H9 (cell line): Measurements from ENCODE around the gene FRS3. TPM values are rescaled to one million over a fixed set of nuclear protein-coding genes. Genes with fewer than 3 reads are reported as not detected.

Experiments
- DNase-seq: peaks from one replicate; pipeline ENCODE4 v3.0.0-alpha.2; 2017
- H2AFZ ChIP-seq: one replicate; pipeline ENCODE4 v1.6.1; 2013; ENCODE audit warnings: mild to moderate bottlenecking, low read length, control low read depth, moderate library complexity
- H2AK5ac ChIP-seq: 2 replicates; pipeline ENCODE4 v1.6.1; 2013; ENCODE audit warnings: low read length, control low read depth, mixed read lengths; ENCODE audit not compliant: insufficient read length
- H2BK120ac ChIP-seq: one replicate; pipeline ENCODE4 v1.6.1; 2013; ENCODE audit warnings: low read depth, mild to moderate bottlenecking, low read length, control low read depth, inconsistent platforms; ENCODE audit not compliant: poor library complexity, severe bottlenecking
- H2BK12ac ChIP-seq: 2 replicates; pipeline ENCODE4 v1.6.1; 2013; ENCODE audit warnings: low read length, control low read depth, mixed read lengths, low read depth; ENCODE audit not compliant: insufficient read length
- H2BK15ac ChIP-seq: 2 replicates; pipeline ENCODE4 v1.6.1; 2013; ENCODE audit warnings: low read depth, low read length, control low read depth
- H2BK20ac ChIP-seq: one replicate; pipeline ENCODE4 v1.6.1; 2013; ENCODE audit warnings: low read depth, mild to moderate bottlenecking, low read length, control low read depth, inconsistent platforms; ENCODE audit not compliant: poor library complexity, severe bottlenecking
- H2BK5ac ChIP-seq: 2 replicates; pipeline ENCODE4 v1.6.1; 2013; ENCODE audit warnings: low read length, control low read depth, mixed read lengths; ENCODE audit not compliant: insufficient read length
- H3K14ac ChIP-seq: 2 replicates; pipeline ENCODE4 v1.6.1; 2013; ENCODE audit warnings: low read length, control low read depth; ENCODE audit not compliant: insufficient read depth
- H3K18ac ChIP-seq: 2 replicates; pipeline ENCODE4 v1.6.1; 2013; ENCODE audit warnings: low read depth, mild to moderate bottlenecking, mixed read lengths, low read length, control low read depth; ENCODE audit not compliant: insufficient read length
- H3K23ac ChIP-seq: 2 replicates; pipeline ENCODE4 v1.6.1; 2013; ENCODE audit warnings: low read length, control low read depth, mixed read lengths, low read depth; ENCODE audit not compliant: insufficient read length
- H3K23me2 ChIP-seq: 2 replicates; pipeline ENCODE4 v1.6.1; 2013; ENCODE audit warnings: low read depth, mild to moderate bottlenecking, mixed read lengths, low read length, control low read depth; ENCODE audit not compliant: insufficient read length, poor library complexity, severe bottlenecking
- H3K27ac ChIP-seq: 2 replicates; pipeline ENCODE4 v1.5.1; 2013; ENCODE audit warnings: low read length, control low read depth, mixed read lengths, low read depth; ENCODE audit not compliant: insufficient read length
- H3K27me3 ChIP-seq: 2 replicates; pipeline ENCODE4 v1.6.1; 2013; ENCODE audit warnings: low read length, control low read depth, inconsistent platforms; ENCODE audit not compliant: insufficient read depth
- H3K4ac ChIP-seq: 2 replicates; pipeline ENCODE4 v1.6.1; 2013; ENCODE audit warnings: low read depth, mild to moderate bottlenecking, control low read depth, inconsistent platforms, low read length, moderate library complexity
- H3K4me1 ChIP-seq: 2 replicates; pipeline ENCODE4 v1.6.1; 2013; ENCODE audit warnings: low read length, control low read depth, inconsistent platforms; ENCODE audit not compliant: insufficient read depth
- H3K4me2 ChIP-seq: 2 replicates; pipeline ENCODE4 v1.6.1; 2013; ENCODE audit warnings: low read length, control low read depth, mixed read lengths; ENCODE audit not compliant: insufficient read length, insufficient read depth
- H3K56ac ChIP-seq: 2 replicates; pipeline ENCODE4 v1.6.1; 2013; ENCODE audit warnings: low read depth, mild to moderate bottlenecking, mixed read lengths, low read length, control low read depth; ENCODE audit not compliant: insufficient read length
- H3K79me1 ChIP-seq: 2 replicates; pipeline ENCODE4 v1.6.1; 2013; ENCODE audit warnings: low read depth, mild to moderate bottlenecking, moderate library complexity, low read length, control low read depth, inconsistent platforms; ENCODE audit not compliant: insufficient read depth, poor library complexity, severe bottlenecking
- H3K79me2 ChIP-seq: 2 replicates; pipeline ENCODE4 v1.6.1; 2013; ENCODE audit warnings: low read length, control low read depth, inconsistent platforms; ENCODE audit not compliant: insufficient read depth
- H3K9ac ChIP-seq: 2 replicates; pipeline ENCODE4 v1.6.1; 2013; ENCODE audit warnings: low read length, control low read depth, mixed read lengths; ENCODE audit not compliant: insufficient read length; ENCODE audit errors: extremely low read depth
- H3K9me3 ChIP-seq: one replicate; pipeline ENCODE4 v1.6.1; 2013; ENCODE audit warnings: low read depth, low read length, inconsistent platforms; ENCODE audit not compliant: control insufficient read depth
- H3T11ph ChIP-seq: one replicate; pipeline ENCODE4 v1.6.1; 2013; ENCODE audit warnings: mild to moderate bottlenecking, low read length, control low read depth, inconsistent platforms
- H4K20me1 ChIP-seq: one replicate; pipeline ENCODE4 v1.6.1; 2013; ENCODE audit not compliant: control insufficient read depth, insufficient read length, insufficient read depth
- H4K5ac ChIP-seq: 2 replicates; pipeline ENCODE4 v1.6.1; 2013; ENCODE audit warnings: low read depth, mild to moderate bottlenecking, mixed read lengths, low read length, control low read depth; ENCODE audit not compliant: insufficient read length
- H4K8ac ChIP-seq: replicated peaks from 2 replicates; pipeline ENCODE4 v1.6.1; 2013; ENCODE audit warnings: low read length, control low read depth, mixed read lengths, low read depth; ENCODE audit not compliant: insufficient read length
- H4K91ac ChIP-seq: 2 replicates; pipeline ENCODE4 v1.6.1; 2013; ENCODE audit warnings: low read depth, mild to moderate bottlenecking, moderate library complexity, mixed read lengths, low read length, control low read depth; ENCODE audit not compliant: insufficient read length
- H3K27ac Mint-ChIP-seq, 3 experiments: 2 replicates in 2 of 3; 3 replicates in 1 of 3; pipeline ENCODE4 v1.8.0; 2020 to 2021; ENCODE audit warnings: mixed read lengths in 3 of 3, mild to moderate bottlenecking in 1 of 3, moderate library complexity in 1 of 3
- H3K27me3 Mint-ChIP-seq: 2 replicates; pipeline ENCODE4 v1.8.0; 2021; ENCODE audit warnings: low read depth, mild to moderate bottlenecking, moderate library complexity, mixed read lengths
- H3K36me3 Mint-ChIP-seq, 3 experiments: 2 replicates in 2 of 3; 3 replicates in 1 of 3; pipeline ENCODE4 v1.8.0; 2020 to 2021; ENCODE audit warnings: low read depth in 3 of 3, mixed read lengths in 3 of 3; ENCODE audit not compliant: insufficient read depth in 1 of 3
- H3K4me1 Mint-ChIP-seq, 2 experiments: 2 replicates each; pipeline ENCODE4 v1.8.0; 2020; ENCODE audit warnings: mixed read lengths in 2 of 2
- H3K4me3 Mint-ChIP-seq, 2 experiments: 2 replicates in 1 of 2; 3 replicates in 1 of 2; pipeline ENCODE4 v1.8.0; 2020 to 2021; ENCODE audit warnings: mild to moderate bottlenecking in 2 of 2, mixed read lengths in 2 of 2, moderate library complexity in 1 of 2
- H3K9me3 Mint-ChIP-seq, 2 experiments: 2 replicates in 1 of 2; 3 replicates in 1 of 2; pipeline ENCODE4 v1.8.0; 2020; ENCODE audit warnings: mild to moderate bottlenecking in 2 of 2, mixed read lengths in 2 of 2, moderate library complexity in 1 of 2
- WGBS: extraction: QIAGEN DNeasy Blood & Tissue Kit; methylation state at CpG from one replicate; pipeline ENCODE4 v1.1.7; 2013; ENCODE audit warnings: missing lambda C conversion rate, low lambda C conversion rate, mixed read lengths; ENCODE audit not compliant: insufficient read length; ENCODE audit errors: extremely low coverage; 5-methylcytosine and 5-hydroxymethylcytosine counted together
- total RNA-seq: library from RNA; stranded (reverse); gene quantifications from 2 replicates; pipeline ENCODE4 v1.2.1, GENCODE V29; 2021
- TF ChIP-seq, protein P1 (sequence below): fragments of 200-600 bp; sonication (generic); conservative IDR thresholded peaks from 3 replicates; pipeline ENCODE4 v1.8.0; 2021; ENCODE audit warnings: antibody characterized with exemption, mild to moderate bottlenecking

Gene FRS3
- total RNA-seq, 1 experiment from 2014 or later = 4.8 TPM

DNA sequence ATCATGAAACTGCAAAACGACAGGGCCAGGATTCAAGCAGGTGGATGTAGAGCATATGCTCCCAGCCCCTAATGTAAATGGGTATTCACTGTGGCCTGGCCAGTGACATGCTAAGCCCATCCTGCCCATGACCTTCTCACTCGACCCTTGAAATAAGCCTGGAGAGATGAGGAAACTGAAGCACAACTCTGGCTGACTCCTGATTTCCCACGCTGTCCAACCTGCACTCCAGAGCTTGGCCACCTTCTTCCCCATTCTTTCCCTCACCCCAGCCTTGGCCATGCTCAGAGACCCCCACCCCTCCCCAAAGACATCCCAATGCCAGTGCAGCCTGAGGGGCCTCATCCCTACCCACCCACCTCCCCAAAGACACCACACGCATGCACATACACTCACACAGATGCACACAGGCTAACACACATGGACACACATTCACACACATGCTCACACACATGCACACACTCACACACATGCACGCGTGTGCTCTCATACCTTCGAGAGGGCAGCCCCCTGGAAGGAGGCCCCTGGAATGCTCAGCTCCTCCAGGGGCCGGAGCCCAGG, 56.7 kb downstream of the FRS3 start:
- H3K4me1 ChIP-seq = no peaks in the 10 kb centered on the region
- no peak overlapping the region for H3K56ac ChIP-seq
- H3K27me3 ChIP-seq = no peaks in the 10 kb centered on the region
- TF ChIP-seq, protein P1, sequence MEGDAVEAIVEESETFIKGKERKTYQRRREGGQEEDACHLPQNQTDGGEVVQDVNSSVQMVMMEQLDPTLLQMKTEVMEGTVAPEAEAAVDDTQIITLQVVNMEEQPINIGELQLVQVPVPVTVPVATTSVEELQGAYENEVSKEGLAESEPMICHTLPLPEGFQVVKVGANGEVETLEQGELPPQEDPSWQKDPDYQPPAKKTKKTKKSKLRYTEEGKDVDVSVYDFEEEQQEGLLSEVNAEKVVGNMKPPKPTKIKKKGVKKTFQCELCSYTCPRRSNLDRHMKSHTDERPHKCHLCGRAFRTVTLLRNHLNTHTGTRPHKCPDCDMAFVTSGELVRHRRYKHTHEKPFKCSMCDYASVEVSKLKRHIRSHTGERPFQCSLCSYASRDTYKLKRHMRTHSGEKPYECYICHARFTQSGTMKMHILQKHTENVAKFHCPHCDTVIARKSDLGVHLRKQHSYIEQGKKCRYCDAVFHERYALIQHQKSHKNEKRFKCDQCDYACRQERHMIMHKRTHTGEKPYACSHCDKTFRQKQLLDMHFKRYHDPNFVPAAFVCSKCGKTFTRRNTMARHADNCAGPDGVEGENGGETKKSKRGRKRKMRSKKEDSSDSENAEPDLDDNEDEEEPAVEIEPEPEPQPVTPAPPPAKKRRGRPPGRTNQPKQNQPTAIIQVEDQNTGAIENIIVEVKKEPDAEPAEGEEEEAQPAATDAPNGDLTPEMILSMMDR = no peak
- H3K27ac ChIP-seq = no peak overlapping the region
- H3K23me2 ChIP-seq = no peaks in the 10 kb centered on the region
- no peak overlapping the region for H3K18ac ChIP-seq
- no peak overlapping the region for H2BK20ac ChIP-seq
- Mint-ChIP-seq H3K9me3 (no peaks in the 10 kb centered on the region), H3K36me3 (no peaks in the 10 kb centered on the region), H3K27ac (no peak overlapping the region; a peak in 1 of 7 replicates), H3K4me1 (peaks cover 11 to 12% of the 10 kb centered on the region in 2 experiments), H3K27me3 (peaks cover 6% of the 10 kb centered on the region), H3K4me3 (no peak overlapping the region)
- no peak for DNase-seq
- H2BK120ac ChIP-seq = no peak overlapping the region
- no peak overlapping the region for H3K14ac ChIP-seq
- no peak overlapping the region for H2AFZ ChIP-seq
- H3K79me2 ChIP-seq = no peaks in the 10 kb centered on the region
- no peak overlapping the region for H4K8ac ChIP-seq
- no peak overlapping the region for H3K4ac ChIP-seq
- H2BK15ac ChIP-seq = no peak overlapping the region
- H3T11ph ChIP-seq = no peak overlapping the region
- H3K79me1 ChIP-seq = no peaks in the 10 kb centered on the region
- H3K9me3 ChIP-seq = no peaks in the 10 kb centered on the region
- no peak overlapping the region for H3K9ac ChIP-seq
- H4K5ac ChIP-seq = no peak overlapping the region
- H2BK12ac ChIP-seq = no peak overlapping the region
- H3K23ac ChIP-seq = no peak overlapping the region
- no peak overlapping the region for H4K91ac ChIP-seq
- no peak overlapping the region for H3K4me2 ChIP-seq
- no CpG with 5 or more reads among the region's 8 CpGs for WGBS
- H2AK5ac ChIP-seq = no peak overlapping the region
- H2BK5ac ChIP-seq = no peak overlapping the region
- no peaks in the 10 kb centered on the region for H4K20me1 ChIP-seq
